GM21786 (cell line): ENCODE data around the gene EPB41L4B.

Experiments used
- ATAC-seq: cut with Tn5 transposase; IDR thresholded peaks from one replicate; pipeline ENCODE4 v1.9.1; 2021; ENCODE audit not compliant: unreplicated experiment

Gene EPB41L4B

DNA sequence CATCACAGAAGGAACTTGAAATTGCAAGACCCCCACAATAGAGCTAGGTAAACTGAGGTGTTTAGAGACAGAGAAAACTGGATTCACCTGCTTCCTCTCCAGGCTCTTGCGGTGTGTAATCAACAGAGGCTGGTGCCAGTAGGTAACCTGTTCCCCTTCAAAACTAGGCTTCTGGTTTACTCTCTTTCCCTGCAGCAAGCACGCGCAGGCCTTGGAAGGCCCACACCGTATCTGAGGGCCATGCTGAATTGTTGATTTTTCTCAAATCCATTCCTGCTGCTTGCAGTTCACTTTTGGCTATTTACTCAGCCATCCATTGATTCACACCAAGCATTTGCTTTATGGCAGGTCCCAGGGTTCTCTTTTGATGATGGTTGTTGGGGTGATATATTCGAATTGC is 153.1 kb downstream of the EPB41L4B start:
- no peak for ATAC-seq

DNA sequence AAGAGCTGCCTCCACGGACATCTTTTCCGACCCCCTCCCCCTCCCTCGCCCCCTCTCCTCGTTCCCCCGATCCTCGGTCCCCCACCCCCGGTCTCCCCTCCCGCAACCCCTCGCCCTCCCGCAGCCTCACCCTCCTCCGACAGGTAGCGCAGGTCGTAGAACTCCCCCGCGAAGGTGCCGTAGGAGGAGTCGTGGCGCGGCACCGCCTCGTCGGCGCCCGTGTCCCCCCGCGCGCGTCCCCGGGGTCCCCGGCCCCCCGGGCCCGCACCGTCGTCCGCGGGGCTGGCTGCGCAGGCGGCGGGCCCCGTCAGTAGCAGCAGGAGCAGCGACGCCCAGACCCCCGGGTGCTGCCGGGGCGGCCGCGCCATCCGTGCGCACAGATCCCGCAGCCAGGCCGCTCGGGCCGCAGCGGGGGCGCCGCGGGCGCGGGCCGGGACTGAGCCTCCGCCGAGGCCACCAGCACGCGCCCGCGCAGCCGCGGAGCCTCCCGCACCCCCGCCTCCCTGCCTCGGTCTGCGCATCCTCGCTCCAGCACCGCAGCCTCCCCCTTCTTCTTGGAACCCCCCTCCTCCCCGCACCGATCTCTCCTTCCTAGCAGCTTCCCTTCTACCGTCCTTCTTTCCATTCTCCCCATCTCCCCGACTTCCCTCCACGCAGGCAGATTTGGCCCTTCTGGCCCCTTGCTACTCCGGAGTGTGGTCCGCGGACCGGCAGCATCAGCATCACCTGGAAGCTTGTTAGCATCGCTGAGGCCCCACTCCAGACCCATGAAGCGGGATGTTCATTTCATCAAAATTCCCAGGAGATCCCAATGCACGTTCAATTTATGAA is 153.9 kb downstream of the EPB41L4B start, which contains the start of gene FRRS1L:
Gene FRRS1L (minus strand): TSS at position 479 of the 831 bp plus-strand sequence. CDS start 111 bp downstream, at position 368.
- no peak for ATAC-seq

DNA sequence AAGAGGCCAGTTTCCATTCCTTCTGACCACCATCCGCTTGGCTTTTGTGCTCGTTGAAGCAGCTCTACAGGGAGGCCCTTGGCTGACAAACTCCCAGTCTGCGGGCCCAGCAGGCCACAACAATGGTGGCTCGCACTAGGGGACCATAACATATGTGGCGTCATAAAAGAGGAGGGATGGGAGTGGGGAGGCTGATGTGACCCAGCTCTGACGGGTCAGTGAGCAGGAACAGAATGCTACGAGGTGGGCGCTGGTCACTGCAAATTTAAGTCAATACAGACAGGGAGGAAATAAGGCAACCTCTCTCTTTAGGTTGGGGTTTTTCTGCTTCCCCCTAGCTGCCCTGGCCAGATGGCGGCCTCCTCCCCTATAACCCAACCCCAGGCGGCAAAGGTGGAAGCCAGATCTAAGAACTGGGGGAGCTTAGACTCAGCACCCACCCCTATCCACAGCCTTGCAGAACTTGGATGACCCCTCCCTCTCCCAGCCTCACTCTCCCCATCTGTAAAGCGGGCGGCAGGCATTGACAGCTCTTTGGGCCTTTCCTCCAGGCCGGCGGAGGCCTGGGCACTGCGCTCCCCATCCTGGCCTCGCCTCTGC is 154.6 kb downstream of the EPB41L4B start:
- no peak for ATAC-seq

DNA sequence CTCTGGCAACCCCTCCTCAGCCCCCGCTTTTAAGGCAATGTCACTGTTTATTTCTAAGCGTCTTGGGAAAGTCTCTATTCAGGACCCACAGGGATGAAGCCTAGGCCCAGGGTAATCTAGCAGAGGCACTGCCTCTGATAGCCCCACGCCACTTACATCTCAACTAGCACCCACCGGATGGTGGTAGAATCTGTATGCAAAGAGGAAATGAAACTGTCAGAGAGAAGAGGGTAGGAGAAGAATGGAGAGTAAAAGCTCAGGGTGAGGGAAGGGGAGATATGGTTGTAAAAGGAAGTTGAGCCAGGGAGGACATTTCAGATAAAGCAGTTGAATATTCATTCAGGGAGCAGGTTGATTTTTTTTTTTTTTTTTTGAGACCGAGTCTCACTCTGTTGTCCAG is 156.8 kb downstream of the EPB41L4B start:
- peak; percentile 89 for ATAC-seq

DNA sequence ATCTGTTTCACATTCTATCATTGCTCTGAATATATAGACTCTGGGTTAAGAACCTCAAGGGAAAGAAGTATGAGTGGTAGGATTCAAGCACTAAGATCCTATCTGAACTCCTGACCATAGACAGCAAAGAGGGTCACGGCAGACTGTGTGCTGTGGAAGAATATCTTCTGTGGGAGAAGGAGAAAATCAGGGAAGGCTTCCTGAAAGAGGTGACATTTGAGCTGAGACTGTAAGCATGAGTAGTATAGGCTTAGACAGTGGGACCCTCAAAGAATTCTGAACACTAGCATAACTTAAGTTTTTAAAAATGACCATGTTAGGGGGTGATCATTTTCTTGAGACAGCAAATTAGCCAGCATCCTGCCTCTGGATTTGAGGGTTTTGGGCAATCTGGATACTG is 157.7 kb downstream of the EPB41L4B start:
- ATAC-seq, result no peak

DNA sequence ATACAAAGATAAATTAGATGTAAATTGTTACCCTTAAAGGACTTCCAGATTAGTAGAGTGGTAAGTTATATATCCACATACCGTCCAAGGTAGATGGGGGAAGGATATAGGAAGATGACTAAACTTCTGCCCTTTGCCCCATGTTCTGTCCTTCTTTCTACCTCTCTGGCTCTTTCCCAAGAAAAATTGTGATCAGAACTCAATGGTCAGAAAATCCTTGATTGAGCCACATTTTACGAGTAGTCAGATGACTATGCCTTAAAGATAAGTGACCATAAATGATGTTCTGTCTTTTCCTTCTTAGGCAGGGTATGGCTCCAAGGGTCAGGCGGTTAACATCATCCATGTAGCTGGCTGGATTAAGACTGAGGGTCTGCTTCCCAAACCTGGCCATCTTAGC is 158.2 kb downstream of the EPB41L4B start:
- no peak for ATAC-seq

DNA sequence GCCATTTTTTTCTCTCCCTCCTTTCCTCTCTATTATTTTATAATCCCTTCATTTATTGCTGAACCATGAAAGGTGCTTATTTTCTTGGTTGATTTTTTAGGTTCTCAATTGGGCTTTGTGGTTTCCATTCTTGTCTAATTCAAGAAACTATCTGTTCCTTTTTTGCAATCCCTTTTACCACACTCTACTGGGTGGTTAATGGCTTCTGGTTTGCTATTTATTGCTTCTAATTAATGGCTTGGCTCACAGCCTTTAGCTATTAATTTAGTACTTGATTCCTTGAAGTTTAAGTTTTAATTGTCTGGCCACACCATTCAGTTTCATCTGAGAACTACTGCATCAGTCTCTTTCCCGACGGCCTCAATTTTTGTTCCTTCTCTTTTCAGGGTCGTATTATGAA is 159.4 kb downstream of the EPB41L4B start:
- no peak for ATAC-seq

DNA sequence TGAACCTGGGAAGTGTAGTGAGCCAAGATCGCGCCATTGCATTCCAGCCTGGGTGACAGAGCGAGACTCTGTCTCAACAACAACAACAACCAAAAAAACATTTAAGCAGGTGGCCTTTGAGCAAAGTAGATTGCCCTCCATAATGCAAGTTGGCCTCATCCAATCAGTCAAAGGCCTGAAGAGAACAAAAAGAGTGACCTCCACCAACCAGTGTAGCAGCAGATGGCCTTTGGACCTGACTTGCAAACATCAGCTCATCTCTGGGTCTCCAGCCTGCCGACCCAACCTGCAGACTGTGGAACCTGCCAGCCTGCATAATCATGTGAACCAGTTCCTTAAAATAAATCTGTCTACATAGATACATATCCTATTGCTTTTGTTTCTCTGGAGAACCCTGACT is 161.3 kb downstream of the EPB41L4B start:
- no peak for ATAC-seq

DNA sequence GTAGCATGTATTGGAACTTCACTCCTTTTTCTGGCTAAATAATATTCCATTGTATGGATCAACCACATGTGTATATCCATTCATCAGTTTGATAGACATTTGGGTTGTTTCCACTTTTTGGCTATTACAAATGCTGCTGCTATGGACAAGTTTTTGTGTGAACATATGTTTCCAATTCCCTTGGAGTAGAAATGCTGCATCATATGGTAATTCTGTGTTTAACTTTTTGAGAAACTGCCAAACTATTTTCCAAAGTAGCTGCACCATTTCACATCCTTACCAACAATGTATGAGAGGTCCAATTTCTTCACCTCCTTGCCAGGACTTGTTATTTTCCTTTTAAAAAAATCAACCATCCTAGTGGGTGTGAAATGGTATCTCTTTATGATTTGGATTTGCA is 162.2 kb downstream of the EPB41L4B start:
- no peak for ATAC-seq

DNA sequence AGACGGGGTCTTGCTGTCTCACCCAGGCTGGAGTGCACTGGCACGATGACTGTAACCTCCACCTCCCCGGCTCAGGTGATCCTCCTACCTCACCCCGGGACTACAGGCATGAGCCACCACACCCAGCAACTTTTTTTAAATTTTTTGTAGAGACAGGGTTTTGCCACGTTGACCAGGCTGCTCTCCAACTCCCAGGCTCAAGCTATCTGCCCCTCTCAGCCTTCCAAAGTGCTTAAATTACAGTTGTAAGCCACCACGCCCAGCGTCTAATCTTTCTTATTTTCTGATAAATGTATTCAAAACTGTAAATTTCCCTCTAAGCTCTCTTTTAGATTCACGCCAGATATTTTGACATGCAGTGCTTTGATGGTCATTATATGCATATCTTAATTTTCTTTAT is 164.2 kb downstream of the EPB41L4B start:
- no peak for ATAC-seq

DNA sequence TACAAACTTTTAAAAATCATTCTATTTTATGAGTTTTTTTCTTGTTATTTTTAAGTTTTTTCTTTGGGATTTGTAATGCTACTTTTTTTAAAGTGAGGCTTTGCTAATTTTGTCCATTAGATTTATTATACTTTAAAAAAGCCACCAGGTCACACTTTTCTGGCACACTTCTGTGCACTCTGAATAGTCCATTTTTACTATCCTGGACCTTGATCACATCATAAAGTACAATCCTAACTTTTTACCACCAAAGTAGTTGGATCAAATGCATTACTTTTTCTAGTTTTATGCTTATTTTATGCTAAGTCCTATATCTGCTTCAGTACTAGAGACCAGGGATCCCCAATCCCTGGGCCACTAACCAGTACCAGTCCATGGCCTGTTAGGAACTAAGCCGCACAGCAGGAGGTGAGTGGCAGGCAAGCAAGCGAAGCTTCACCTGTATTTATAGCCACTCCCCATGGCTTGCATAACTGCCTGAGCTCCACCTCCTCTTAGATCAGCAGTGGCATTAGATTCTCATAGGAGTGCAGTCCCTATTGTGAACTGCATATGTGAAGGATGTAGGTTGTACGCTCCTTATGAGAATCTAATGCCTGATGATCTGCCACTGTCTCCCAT is 169.8 kb downstream of the EPB41L4B start:
- no peak for ATAC-seq

DNA sequence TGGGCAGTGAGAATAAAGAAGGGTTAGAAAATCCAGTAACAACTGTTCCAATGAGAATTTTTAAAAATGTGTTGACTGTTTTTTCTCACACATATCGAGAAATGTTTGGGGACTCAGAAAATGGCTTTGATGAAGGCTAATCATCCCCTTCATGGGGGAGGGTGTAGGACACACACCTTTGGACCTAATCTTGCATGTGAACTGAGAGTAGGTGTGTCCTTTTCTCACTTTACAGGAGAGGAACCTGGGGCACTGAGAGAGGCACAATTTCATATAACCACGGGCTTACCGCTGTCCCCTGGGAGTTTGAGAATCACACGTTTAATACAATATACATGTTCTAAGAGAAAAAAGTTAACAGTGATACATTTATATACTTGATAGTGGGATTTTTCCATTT is 171.1 kb downstream of the EPB41L4B start:
- ATAC-seq, result no peak

DNA sequence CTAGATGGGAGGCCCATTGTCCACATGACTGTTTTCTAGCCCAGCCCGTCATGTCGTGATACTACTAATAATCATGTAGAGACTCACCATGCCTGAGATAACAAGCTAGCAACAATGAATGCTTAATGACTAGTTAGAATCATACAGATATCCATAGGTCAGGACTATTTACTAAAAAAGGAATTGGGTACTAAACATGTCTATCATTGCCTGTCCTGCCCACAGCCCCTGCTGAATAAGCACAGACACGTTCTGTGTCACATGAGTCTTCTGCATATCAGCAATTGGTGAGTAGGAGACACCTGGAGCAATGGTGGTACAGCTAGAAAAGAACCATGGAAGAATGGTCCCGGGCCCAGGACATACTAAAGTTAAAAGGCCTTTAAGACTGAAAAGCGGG is 171.8 kb downstream of the EPB41L4B start:
- ATAC-seq, result no peak

DNA sequence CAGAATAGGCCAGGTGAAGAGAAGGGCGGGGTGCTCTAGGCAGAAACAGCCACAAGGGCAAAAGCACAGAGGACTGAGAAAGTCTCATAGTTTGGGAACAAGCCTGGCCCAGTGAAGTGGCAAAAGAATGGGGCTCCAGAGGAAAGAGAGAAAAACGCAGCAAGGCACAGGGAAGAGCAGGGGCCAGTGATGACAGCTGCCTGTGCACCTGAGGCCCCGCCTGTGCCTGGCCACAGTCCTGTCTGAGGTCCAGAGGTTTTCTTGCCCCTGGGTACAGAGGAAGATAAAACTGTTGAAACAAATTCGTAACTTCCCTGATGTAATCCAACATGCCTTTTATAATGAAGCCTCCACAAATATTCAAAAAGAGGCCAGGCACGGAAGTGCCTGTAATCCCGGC is 175.8 kb downstream of the EPB41L4B start:
- ATAC-seq, result no peak

DNA sequence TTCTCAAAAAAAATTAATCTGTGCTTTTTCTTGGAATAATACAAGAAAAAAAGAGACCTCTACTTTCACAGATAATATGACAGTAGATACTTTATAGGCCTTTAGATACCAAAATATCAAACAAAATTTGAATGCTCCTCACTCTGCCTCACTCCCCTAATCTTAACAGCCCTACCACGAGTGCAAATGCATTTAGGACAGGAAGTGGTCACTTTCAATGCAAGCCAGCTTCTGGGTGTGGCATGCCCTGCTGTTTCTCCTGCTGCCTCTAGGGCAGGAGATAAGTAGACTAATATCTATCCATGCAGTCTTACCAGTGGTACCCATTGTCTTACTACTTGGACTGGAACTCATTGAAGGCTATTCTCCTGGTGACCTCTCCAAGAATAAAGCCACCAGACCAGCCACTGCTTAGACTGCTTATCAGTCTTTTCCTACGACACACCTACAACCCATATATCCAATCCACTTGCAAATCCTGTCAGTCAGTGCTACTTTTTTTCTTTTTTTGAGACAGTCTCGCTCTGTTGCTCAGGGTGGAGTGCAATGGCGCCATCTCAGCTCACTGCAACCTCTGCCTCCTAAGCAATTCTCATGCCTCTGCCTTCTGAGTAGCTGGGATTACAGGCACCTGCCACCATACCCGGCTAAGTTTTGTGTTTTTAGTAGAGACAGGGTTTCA is 176.8 kb downstream of the EPB41L4B start:
- ATAC-seq, result peak; percentile 98

DNA sequence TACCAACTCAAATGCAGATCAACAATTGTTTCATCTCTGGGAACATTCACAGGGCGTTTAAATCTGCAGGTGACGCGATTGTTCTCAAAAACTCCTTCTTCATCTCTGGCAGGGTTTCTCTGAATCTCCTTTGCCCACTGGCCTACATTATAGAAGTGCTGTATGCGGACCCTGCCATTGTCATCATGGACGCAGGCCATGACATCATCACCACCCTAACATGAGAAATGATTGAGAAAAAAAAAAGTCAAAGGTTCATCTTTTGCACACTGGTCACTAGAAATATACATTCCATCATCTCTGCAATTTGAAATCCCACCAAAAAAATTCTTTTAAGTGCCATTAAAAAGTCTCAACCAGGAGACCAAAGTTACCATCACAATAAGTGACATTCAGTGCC is 179.5 kb downstream of the EPB41L4B start:
- no peak for ATAC-seq

DNA sequence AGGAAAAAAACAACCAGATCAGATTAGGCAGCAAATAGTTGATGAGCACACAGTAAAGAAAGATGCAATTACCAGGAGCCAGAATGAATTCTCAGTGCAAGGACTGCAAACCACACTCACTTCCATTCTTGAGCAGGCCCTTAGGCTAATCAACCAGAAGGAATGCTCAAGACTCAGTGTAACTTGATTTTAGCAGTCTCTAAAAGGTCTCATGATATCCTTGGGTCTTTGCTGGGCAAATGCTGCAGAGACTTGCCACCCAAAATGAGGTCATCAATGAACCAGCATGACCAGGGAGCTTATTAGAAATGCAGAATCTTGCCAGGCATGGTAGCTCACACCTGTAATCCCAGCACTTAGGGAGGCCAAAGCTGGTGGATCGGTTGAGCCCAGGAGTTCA is 181.0 kb downstream of the EPB41L4B start:
- no peak for ATAC-seq

DNA sequence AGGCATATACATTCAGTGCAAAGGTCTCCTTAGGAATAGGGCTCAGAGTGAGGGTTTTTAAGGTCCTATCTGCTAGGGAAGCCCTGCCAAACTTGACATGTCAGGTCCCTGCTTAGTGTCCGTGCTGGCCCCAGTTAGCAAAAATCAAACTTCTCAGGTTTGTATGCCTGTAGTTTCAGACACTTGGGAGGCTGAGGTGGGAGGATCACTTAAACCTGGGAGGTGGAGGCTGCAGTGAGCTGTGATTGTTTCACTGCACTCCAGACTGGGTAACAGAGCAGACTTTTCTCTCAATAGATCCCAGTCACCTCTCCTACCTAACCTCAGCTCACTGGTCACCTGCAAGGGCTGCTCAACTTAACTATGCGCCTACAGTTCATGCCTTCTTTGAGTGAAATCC is 182.4 kb downstream of the EPB41L4B start:
- ATAC-seq, result no peak

DNA sequence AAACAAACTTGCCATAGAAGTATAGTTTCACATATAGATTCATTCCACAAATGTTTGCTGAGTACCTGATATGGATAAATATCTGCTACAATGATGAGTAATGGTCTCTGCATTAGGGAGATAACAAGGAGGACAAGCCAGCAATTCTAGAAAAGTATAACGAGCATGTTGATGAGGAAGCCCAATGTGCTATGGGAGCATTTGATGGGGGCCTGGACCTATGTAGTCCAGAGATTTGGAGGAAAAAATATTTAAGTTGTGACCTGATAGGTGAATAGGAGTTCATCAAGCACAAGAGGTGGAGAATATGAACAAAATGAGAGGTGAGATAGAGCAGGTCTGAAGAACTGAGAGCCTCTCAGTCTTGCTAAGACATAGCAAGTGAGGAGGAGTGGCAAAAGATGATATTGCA is 186.7 kb downstream of the EPB41L4B start:
- ATAC-seq, result no peak

DNA sequence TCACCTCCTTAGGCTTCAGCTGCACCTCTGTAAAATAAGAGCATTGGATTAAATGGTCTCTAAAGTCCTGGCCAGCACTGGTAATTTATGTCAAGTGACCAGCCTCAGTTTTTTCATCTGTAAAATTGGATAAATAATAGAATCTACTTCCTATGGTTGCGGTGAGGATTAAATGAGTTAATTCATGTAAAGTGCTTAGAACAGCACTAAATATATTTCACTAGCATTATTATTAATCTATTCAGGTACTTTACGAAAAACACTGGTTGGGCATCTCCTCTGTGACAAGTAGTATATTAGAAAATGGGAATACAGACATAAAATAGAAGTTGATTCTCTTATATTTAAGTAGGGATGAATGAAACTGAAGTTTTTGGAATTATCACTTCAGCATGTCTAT is 187.3 kb downstream of the EPB41L4B start:
- ATAC-seq, result no peak

DNA sequence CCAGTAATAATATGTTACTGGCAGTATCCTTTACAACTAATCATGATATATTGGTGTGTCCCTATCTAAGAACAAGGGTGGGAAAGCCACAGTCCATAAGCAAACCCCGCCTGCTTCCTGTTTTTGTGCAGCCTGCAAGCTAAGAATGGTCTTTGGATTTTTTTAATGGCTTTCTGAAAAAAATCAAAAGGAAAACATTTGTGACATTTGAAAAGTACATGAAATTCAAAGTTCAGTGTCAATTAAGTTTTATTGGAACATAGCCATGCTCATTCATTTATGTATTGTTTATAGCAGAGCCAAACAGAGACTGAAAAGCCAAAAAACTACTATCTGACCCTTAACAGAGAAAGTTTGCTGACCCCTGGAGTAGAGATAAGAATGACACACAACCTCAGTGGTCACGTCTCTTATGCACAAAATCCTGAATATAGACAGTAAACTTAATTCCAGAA is 188.3 kb downstream of the EPB41L4B start:
- no peak for ATAC-seq
